Kidney epithelial cell (primary cell): ENCODE data around the gene ELK1. TPM values are rescaled to one million over a fixed set of nuclear protein-coding genes. Genes with fewer than 3 reads are reported as not detected.
"Not testable (repeated sequence)": the region's sequence is repeated elsewhere in the genome, so short reads cannot be mapped to it uniquely, and the experiment has no call there.

Experiments used
- DNase-seq: peaks from one replicate; pipeline ENCODE4 v3.0.0-alpha.2; 2010; ENCODE audit warnings: low read depth
- H3K27me3 ChIP-seq: 2 replicates; pipeline ENCODE4 v1.6.0; 2011; ENCODE audit warnings: low read length; ENCODE audit not compliant: control insufficient read depth, insufficient read depth
- H3K36me3 ChIP-seq: 2 replicates; pipeline ENCODE4 v1.5.1; 2011; ENCODE audit warnings: low read length; ENCODE audit not compliant: control insufficient read depth, insufficient read depth
- H3K4me3 ChIP-seq: 2 replicates; pipeline ENCODE4 v1.5.1; 2011; ENCODE audit warnings: low read depth, mild to moderate bottlenecking, control low read depth, low read length
- total RNA-seq: library from RNA; depleted of rRNA; stranded (reverse); fragments of >200 nt; gene quantifications from 2 replicates; pipeline ENCODE4 v1.2.3, GENCODE V29; 2015
- TF ChIP-seq, protein P1 (sequence below): IDR thresholded peaks from 2 replicates; pipeline ENCODE4 v1.5.1; 2011; ENCODE audit warnings: mild to moderate bottlenecking, moderate library complexity, low read length, control low read depth, inconsistent platforms; ENCODE audit not compliant: insufficient read depth, poor library complexity, severe bottlenecking

Gene ELK1
- total RNA-seq, 1 donor from 2014 or later, result 36.0 TPM

DNA sequence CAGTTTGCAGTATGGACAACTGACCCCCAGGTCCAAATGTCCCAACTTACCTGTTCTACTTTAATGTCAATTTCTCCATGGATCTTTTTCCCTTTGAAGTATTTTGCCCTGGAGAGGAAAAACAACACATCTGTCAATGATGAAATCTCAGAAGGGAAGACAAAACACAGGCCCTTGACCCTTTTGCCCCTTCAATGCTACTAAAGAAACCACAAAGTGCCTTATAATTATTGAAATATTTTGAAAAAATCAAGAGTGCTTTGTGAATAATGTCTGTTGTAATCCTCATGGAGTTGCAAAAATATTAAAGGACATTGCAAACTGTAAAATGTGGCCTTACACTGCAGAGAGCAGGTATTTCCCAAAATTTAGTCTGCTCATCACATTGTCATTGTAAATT lies 43.3 kb downstream of the ELK1 start:
- no peaks in the 10 kb centered on the region for H3K27me3 ChIP-seq
- H3K36me3 ChIP-seq, result no peaks in the 10 kb centered on the region
- no peak overlapping the region for H3K4me3 ChIP-seq
- DNase-seq, result no peak
- TF ChIP-seq, protein P1, sequence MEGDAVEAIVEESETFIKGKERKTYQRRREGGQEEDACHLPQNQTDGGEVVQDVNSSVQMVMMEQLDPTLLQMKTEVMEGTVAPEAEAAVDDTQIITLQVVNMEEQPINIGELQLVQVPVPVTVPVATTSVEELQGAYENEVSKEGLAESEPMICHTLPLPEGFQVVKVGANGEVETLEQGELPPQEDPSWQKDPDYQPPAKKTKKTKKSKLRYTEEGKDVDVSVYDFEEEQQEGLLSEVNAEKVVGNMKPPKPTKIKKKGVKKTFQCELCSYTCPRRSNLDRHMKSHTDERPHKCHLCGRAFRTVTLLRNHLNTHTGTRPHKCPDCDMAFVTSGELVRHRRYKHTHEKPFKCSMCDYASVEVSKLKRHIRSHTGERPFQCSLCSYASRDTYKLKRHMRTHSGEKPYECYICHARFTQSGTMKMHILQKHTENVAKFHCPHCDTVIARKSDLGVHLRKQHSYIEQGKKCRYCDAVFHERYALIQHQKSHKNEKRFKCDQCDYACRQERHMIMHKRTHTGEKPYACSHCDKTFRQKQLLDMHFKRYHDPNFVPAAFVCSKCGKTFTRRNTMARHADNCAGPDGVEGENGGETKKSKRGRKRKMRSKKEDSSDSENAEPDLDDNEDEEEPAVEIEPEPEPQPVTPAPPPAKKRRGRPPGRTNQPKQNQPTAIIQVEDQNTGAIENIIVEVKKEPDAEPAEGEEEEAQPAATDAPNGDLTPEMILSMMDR, result no peak

DNA sequence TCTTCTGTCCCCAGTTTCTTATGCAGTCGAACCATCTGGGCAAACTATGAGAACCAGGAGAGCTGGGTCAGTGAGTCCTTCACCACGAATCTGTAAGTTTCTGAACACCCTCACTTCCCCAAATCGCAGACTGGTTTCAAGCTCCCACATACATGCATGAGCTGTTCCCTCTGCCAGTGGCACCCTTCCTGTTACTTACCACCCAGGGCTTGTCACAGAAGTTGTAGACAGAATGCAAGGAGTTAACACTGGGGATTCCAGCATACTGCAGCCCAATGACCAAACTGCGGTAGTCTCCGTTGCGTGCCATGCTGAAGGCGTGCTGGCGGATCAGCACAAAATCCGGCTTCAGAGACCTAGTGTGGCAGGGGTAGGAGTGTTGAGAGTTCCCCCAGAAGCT lies 45.3 kb downstream of the ELK1 start:
- no peak overlapping the region for H3K4me3 ChIP-seq
- DNase-seq, result no peak
- TF ChIP-seq, protein P1, result no peak
- H3K27me3 ChIP-seq, result no peaks in the 10 kb centered on the region
- no peaks in the 10 kb centered on the region for H3K36me3 ChIP-seq

DNA sequence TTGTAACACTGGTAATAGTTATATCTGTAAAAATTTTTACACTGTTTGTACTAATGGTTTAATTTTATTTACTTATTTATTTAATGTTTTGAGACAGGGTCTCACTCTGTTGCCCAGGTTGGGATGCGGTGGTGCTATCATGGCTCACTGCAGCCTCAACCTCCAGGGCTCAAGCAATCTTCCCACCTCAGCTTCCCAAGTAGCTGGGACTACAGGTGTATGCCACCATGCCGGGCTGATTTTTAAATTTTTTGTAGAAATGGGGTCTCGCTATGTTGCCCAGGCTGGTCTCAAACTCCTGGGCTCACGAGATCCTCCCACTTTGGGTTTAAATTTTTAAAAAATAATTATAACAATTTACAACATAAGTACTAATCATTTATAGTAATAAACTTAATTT lies 47.2 kb downstream of the ELK1 start:
- DNase-seq, result not testable (repeated sequence)

DNA sequence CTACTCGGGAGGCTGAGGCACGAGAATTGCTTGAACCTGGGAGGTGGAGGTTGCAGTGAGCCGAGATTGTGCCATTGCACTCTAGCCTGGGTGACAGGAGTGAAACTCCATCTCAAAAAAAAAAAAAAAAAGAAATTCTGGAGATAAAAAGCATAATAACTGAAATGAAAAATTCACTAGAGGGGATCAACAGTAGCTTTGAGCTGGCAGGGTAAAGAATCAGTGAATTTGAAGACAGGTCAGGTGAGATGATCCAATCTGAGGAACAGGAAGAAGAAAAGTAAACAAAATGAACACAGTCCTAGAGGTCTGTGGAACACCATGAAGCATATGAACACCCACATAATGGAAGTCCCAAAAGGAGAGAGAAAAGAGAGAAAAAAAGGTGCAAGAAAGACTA lies 53.1 kb downstream of the ELK1 start:
- no peak for DNase-seq
- TF ChIP-seq, protein P1, result no peak
- no peaks in the 10 kb centered on the region for H3K36me3 ChIP-seq
- H3K27me3 ChIP-seq, result no peaks in the 10 kb centered on the region
- H3K4me3 ChIP-seq, result no peak overlapping the region

More for the DNA sequence above, 47.2 kb downstream of the ELK1 start:
- not testable (repeated sequence) for H3K4me3 ChIP-seq, H3K27me3 ChIP-seq, H3K36me3 ChIP-seq

DNA sequence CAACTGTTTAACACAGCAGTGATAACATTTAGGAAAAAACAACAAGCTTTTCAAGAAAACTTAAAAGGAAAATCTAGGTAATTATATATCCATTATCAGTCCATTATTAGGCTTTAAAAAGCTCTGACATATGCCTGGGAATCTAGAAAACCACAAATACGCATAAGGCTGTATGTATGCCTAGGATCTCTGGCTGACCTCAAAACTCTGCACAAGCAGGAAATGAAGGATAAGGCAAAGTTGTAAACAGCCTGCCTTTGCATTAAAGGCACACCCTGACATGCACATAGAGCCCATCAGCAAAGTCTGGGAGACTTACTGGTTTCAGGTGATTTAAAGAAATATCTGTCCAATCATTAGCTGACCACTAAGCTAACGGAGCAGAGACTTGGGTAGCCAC lies 54.1 kb downstream of the ELK1 start:
- TF ChIP-seq, protein P1, result no peak
- Histone ChIP-seq H3K36me3 (no peaks in the 10 kb centered on the region), H3K27me3 (no peaks in the 10 kb centered on the region), H3K4me3 (no peak overlapping the region)
- DNase-seq, result no peak

DNA sequence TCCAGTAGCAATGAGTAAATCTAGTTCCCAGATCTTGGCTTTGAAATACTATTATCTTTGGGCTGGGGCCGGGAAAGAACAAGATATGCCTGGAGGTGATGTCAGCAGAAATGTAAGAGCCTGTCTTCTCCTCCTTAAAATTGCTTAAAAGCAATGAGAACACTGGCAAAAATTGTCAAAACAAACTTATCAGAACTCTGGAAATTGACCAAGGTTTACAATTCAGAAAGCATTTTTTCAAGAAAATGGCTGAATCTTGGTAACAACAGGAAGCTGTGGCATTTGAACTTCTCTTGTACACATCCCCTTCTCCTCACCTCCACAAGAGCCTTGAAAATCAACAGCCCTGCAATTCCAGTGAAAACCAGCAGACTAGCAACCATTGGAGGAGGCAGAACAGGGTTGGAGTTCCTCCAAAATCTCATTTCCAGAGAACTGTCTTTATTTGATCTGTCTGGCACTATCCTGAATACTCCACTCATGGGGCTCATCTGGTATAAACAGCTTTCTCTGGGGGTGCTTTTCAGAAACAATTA lies 54.6 kb downstream of the ELK1 start:
- no peaks in the 10 kb centered on the region for H3K27me3 ChIP-seq
- H3K4me3 ChIP-seq, result no peak overlapping the region
- no peak for DNase-seq
- TF ChIP-seq, protein P1, result no peak
- H3K36me3 ChIP-seq, result no peaks in the 10 kb centered on the region
